8988T (cell line): ENCODE results near the gene WWC2.

Experiments
- DNase-seq: peaks from one replicate; pipeline ENCODE4 v3.0.0; 2011

WWC2 gene

GRCh38 chr4:183362036-183362435 is 263.0 kb downstream of the WWC2 start:
- DNase-seq, result no peak

GRCh38 chr4:183362916-183363542 is 264.0 kb downstream of the WWC2 start:
- DNase-seq, result peak; percentile 42

GRCh38 chr4:183364025-183364424 is 265.0 kb downstream of the WWC2 start:
- DNase-seq, result no peak

- no peak for DNase-seq
Measured at GRCh38 chr4:183366206-183366835, 267.3 kb downstream of the WWC2 start.

- DNase-seq, result no peak
Measured at GRCh38 chr4:183369073-183369472, 270.0 kb downstream of the WWC2 start.
